ENCODE data around the gene GPX3. TPM values are rescaled to one million over a fixed set of nuclear protein-coding genes. Genes with fewer than 3 reads are reported as not detected.

Gene GPX3
- total RNA-seq, 2 experiments from 2014 or later, result not detected

Other genes with a start within 250 kb of the GPX3 start
- 1 to 10 TPM; 8.4 to 8.9 TPM for gene SMIM3, start 241.8 kb upstream of the GPX3 start, total RNA-seq
- 1 to 10 TPM; 1.7 to 2.2 TPM for gene IRGM, start 174.1 kb upstream of the GPX3 start, total RNA-seq
- gene ZNF300, start 115.6 kb upstream of the GPX3 start, total RNA-seq, result 1 to 10 TPM; 1.9 to 2.2 TPM
- 100 to 1,000 TPM; 127 TPM for gene TNIP1, start 60.4 kb downstream of the GPX3 start, total RNA-seq
- gene ANXA6, start 137.2 kb downstream of the GPX3 start, total RNA-seq, result 100 to 1,000 TPM; 494 to 508 TPM
- gene CCDC69, start 203.5 kb downstream of the GPX3 start, total RNA-seq, result 10 to 100 TPM; 79.4 to 84.1 TPM
- gene GM2A, start 232.6 kb downstream of the GPX3 start, total RNA-seq, result 10 to 100 TPM; 15.9 to 19.5 TPM